Measurements from ENCODE around the gene NEK9. TPM values are rescaled to one million over a fixed set of nuclear protein-coding genes. Genes with fewer than 3 reads are reported as not detected.

NEK9 gene
- total RNA-seq, 1 donor from 2014 or later, result 74.3 TPM

- Mint-ChIP-seq H3K27me3 (ENCODE audit: unreplicated experiment) (no peaks in the 10 kb centered on the region), H3K27ac (ENCODE audit: unreplicated experiment) (no peak overlapping the region), H3K4me1 (ENCODE audit: unreplicated experiment) (peaks cover 19% of the 10 kb centered on the region)
Measured at GRCh38 chr14:75163677-75164076, 36.8 kb upstream of the NEK9 start.

DNA sequence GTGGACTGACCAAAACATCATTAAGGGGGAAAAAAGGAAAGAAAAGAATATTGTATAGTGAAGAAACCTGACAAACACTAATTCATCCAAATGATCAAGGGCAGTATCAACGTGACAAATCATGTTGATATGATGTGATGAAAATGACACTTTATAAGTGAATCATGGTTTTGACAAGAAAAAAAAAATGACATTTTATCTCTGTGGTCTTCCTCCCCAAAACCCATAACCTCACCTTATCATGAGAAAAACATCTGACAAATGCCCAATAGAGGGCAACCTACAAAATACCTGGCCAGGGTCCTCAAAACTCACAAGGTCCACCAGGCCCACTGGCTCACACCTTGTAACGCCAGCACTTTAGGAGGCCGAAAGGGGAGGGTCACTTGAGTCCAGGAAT, 35.8 kb upstream of the NEK9 start:
- H3K27me3 Mint-ChIP-seq (ENCODE audit: unreplicated experiment), result no peaks in the 10 kb centered on the region
- no peak overlapping the region for H3K27ac Mint-ChIP-seq (ENCODE audit: unreplicated experiment)
- no peak for DNase-seq (ENCODE audit: low spot score)

More at GRCh38 chr14:75163677-75164076, 36.8 kb upstream of the NEK9 start:
- TF ChIP-seq, protein P1, sequence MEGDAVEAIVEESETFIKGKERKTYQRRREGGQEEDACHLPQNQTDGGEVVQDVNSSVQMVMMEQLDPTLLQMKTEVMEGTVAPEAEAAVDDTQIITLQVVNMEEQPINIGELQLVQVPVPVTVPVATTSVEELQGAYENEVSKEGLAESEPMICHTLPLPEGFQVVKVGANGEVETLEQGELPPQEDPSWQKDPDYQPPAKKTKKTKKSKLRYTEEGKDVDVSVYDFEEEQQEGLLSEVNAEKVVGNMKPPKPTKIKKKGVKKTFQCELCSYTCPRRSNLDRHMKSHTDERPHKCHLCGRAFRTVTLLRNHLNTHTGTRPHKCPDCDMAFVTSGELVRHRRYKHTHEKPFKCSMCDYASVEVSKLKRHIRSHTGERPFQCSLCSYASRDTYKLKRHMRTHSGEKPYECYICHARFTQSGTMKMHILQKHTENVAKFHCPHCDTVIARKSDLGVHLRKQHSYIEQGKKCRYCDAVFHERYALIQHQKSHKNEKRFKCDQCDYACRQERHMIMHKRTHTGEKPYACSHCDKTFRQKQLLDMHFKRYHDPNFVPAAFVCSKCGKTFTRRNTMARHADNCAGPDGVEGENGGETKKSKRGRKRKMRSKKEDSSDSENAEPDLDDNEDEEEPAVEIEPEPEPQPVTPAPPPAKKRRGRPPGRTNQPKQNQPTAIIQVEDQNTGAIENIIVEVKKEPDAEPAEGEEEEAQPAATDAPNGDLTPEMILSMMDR (IDR thresholded peaks at IDR 0.05; ENCODE audit: unreplicated experiment), result no peak
- no peak for DNase-seq (ENCODE audit: low spot score)
- Mint-ChIP-seq H3K9me3 (ENCODE audit: unreplicated experiment) (no peaks in the 10 kb centered on the region), H3K36me3 (ENCODE audit: low read depth, unreplicated experiment) (no peaks in the 10 kb centered on the region), H3K4me3 (ENCODE audit: unreplicated experiment) (no peak overlapping the region)

GRCh38 chr14:75158843-75159614, 32.2 kb upstream of the NEK9 start:
- H3K4me3 Mint-ChIP-seq (ENCODE audit: unreplicated experiment), result no peak overlapping the region
- DNase-seq (ENCODE audit: low spot score), result no peak
- H3K36me3 Mint-ChIP-seq (ENCODE audit: low read depth, unreplicated experiment), result no peaks in the 10 kb centered on the region
- no peaks in the 10 kb centered on the region for H3K27me3 Mint-ChIP-seq (ENCODE audit: unreplicated experiment)
- H3K9me3 Mint-ChIP-seq (ENCODE audit: unreplicated experiment), result no peaks in the 10 kb centered on the region
- no peak overlapping the region for H3K27ac Mint-ChIP-seq (ENCODE audit: unreplicated experiment)
- TF ChIP-seq, protein P1 (IDR thresholded peaks at IDR 0.05; ENCODE audit: unreplicated experiment), result no peak
- H3K4me1 Mint-ChIP-seq (ENCODE audit: unreplicated experiment), result no peaks in the 10 kb centered on the region

More for the DNA sequence above, 35.8 kb upstream of the NEK9 start:
- Mint-ChIP-seq H3K9me3 (ENCODE audit: unreplicated experiment) (no peaks in the 10 kb centered on the region), H3K4me1 (ENCODE audit: unreplicated experiment) (peaks cover 14% of the 10 kb centered on the region), H3K36me3 (ENCODE audit: low read depth, unreplicated experiment) (no peaks in the 10 kb centered on the region), H3K4me3 (ENCODE audit: unreplicated experiment) (no peak overlapping the region)
- TF ChIP-seq, protein P1 (IDR thresholded peaks at IDR 0.05; ENCODE audit: unreplicated experiment), result no peak

GRCh38 chr14:75156901-75157300, 30.1 kb upstream of the NEK9 start:
- H3K27ac Mint-ChIP-seq (ENCODE audit: unreplicated experiment), result no peak overlapping the region
- TF ChIP-seq, protein P1 (IDR thresholded peaks at IDR 0.05; ENCODE audit: unreplicated experiment), result no peak
- DNase-seq (ENCODE audit: low spot score), result no peak
- peaks cover 3% of the 10 kb centered on the region for H3K4me1 Mint-ChIP-seq (ENCODE audit: unreplicated experiment)
- peaks cover 4% of the 10 kb centered on the region for H3K36me3 Mint-ChIP-seq (ENCODE audit: low read depth, unreplicated experiment)
- H3K27me3 Mint-ChIP-seq (ENCODE audit: unreplicated experiment), result no peaks in the 10 kb centered on the region
- H3K9me3 Mint-ChIP-seq (ENCODE audit: unreplicated experiment), result no peaks in the 10 kb centered on the region
- H3K4me3 Mint-ChIP-seq (ENCODE audit: unreplicated experiment), result no peak overlapping the region

DNA sequence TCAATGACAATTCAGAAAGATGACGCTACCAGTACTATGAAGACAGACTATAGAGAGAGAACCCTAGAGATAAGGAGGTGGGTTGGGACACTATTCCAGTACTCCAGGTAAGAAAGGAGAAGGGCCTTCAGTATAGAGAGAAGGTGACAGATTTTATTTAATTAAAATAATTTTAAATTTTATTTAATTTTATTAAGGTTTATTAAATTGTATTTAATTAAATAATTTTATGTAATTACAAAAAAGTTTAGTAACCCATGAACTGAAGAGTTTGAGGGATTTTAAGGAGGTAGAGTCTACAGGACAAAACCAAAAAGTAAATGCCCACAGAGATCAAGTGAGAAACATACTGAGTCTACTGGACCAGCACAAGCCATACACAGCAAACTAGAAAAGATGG, 29.3 kb upstream of the NEK9 start:
- H3K27me3 Mint-ChIP-seq (ENCODE audit: unreplicated experiment), result no peaks in the 10 kb centered on the region
- TF ChIP-seq, protein P1 (IDR thresholded peaks at IDR 0.05; ENCODE audit: unreplicated experiment), result no peak

More for the DNA sequence above, 29.3 kb upstream of the NEK9 start:
- DNase-seq (ENCODE audit: low spot score), result no peak
- H3K9me3 Mint-ChIP-seq (ENCODE audit: unreplicated experiment), result no peaks in the 10 kb centered on the region
- H3K27ac Mint-ChIP-seq (ENCODE audit: unreplicated experiment), result peak overlapping the region; percentile 4
- peaks cover 8% of the 10 kb centered on the region for H3K36me3 Mint-ChIP-seq (ENCODE audit: low read depth, unreplicated experiment)
- peaks cover 3% of the 10 kb centered on the region for H3K4me1 Mint-ChIP-seq (ENCODE audit: unreplicated experiment)
- no peak overlapping the region for H3K4me3 Mint-ChIP-seq (ENCODE audit: unreplicated experiment)

Data from endothelial cell (in vitro differentiated cells).